Osteocyte (in vitro differentiated cells): ENCODE results near the gene IL36RN. TPM values are rescaled to one million over a fixed set of nuclear protein-coding genes. Genes with fewer than 3 reads are reported as not detected.

Experiments
- DNase-seq: peaks from one replicate; pipeline ENCODE4 v3.0.0; 2021; ENCODE audit warnings: mixed read lengths; ENCODE audit not compliant: unreplicated experiment; ENCODE audit errors: extremely low spot score
- H3K27ac Mint-ChIP-seq: one replicate; pipeline ENCODE4 v1.8.0; 2021; ENCODE audit warnings: mild to moderate bottlenecking, mixed read lengths; ENCODE audit not compliant: unreplicated experiment
- H3K27me3 Mint-ChIP-seq: one replicate; pipeline ENCODE4 v1.8.0; 2021; ENCODE audit warnings: mixed read lengths; ENCODE audit not compliant: unreplicated experiment
- H3K36me3 Mint-ChIP-seq: one replicate; pipeline ENCODE4 v1.8.0; 2021; ENCODE audit warnings: mixed read lengths; ENCODE audit not compliant: unreplicated experiment
- H3K4me1 Mint-ChIP-seq: one replicate; pipeline ENCODE4 v1.8.0; 2021; ENCODE audit warnings: mixed read lengths; ENCODE audit not compliant: unreplicated experiment
- H3K4me3 Mint-ChIP-seq: one replicate; pipeline ENCODE4 v1.8.0; 2021; ENCODE audit warnings: mild to moderate bottlenecking, moderate library complexity, mixed read lengths; ENCODE audit not compliant: unreplicated experiment
- H3K9me3 Mint-ChIP-seq: one replicate; pipeline ENCODE4 v1.8.0; 2021; ENCODE audit warnings: mixed read lengths; ENCODE audit not compliant: unreplicated experiment
- CTCF ChIP-seq: fragments of 200-600 bp; sonication (generic); IDR thresholded peaks from 2 replicates; pipeline ENCODE4 v1.5.0; 2021; ENCODE audit warnings: antibody characterized with exemption, mild to moderate bottlenecking, moderate library complexity
- total RNA-seq: library from RNA; stranded (reverse); gene quantifications from 2 replicates; pipeline ENCODE4 v1.2.1, GENCODE V29; 2021

IL36RN gene
- total RNA-seq, 1 donor from 2014 or later = not detected

DNA sequence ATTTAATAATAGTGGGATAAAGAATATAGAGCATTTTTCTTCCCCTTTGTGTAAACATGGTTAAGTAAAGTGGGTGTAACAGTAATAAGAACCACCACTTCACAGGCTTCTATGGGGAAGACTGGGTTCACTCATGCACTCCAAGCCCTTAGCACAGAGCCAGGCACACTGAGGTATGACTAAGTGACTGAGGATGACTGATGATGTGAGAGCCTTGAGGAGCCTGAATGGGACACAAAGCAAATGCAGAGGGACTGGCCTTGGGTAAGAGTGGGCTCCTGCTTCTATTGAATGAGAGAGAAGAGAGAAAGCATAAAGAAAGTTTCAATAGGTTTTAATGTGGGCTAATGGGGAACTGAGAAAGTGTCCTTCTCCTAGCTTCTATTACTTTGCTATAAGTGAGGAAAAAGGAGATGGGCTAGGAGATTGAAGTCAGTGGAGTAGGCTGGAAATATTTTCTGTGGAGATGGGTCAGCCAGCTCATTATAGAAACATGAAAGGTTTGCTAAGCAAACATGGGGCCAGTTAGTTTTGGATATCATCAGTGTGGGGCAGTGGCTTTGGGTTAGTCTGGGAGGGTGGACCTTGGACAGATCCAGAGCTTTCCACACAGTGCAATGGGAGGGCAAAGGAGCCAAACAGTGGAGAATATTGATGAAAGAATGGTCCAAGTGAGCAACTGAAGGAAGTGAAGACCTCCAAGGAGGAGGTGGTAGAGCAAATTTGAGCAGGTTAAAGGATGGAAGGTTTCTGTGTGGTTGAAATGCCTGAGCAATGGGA is 29.4 kb downstream of the IL36RN start:
- Mint-ChIP-seq H3K4me3 (no peak overlapping the region), H3K4me1 (no peaks in the 10 kb centered on the region), H3K27ac (no peak overlapping the region), H3K9me3 (no peaks in the 10 kb centered on the region), H3K27me3 (peaks cover 27% of the 10 kb centered on the region), H3K36me3 (no peaks in the 10 kb centered on the region)
- no peak for TF ChIP-seq CTCF
- no peak for DNase-seq

- Mint-ChIP-seq H3K4me3 (no peak overlapping the region), H3K4me1 (no peaks in the 10 kb centered on the region), H3K27ac (no peak overlapping the region), H3K27me3 (peaks cover 17% of the 10 kb centered on the region), H3K36me3 (no peaks in the 10 kb centered on the region), H3K9me3 (no peaks in the 10 kb centered on the region)
- DNase-seq = no peak
- TF ChIP-seq CTCF = no peak
Measured at GRCh38 chr2:113089916-113090315, 30.9 kb downstream of the IL36RN start.

- H3K27ac Mint-ChIP-seq = no peak overlapping the region
- no peak for DNase-seq
- no peak for TF ChIP-seq CTCF
- peaks cover 14% of the 10 kb centered on the region for H3K27me3 Mint-ChIP-seq
- no peaks in the 10 kb centered on the region for H3K4me1 Mint-ChIP-seq
- no peaks in the 10 kb centered on the region for H3K36me3 Mint-ChIP-seq
- no peaks in the 10 kb centered on the region for H3K9me3 Mint-ChIP-seq
- no peak overlapping the region for H3K4me3 Mint-ChIP-seq
Measured at GRCh38 chr2:113091231-113091896, 32.4 kb downstream of the IL36RN start.

DNA sequence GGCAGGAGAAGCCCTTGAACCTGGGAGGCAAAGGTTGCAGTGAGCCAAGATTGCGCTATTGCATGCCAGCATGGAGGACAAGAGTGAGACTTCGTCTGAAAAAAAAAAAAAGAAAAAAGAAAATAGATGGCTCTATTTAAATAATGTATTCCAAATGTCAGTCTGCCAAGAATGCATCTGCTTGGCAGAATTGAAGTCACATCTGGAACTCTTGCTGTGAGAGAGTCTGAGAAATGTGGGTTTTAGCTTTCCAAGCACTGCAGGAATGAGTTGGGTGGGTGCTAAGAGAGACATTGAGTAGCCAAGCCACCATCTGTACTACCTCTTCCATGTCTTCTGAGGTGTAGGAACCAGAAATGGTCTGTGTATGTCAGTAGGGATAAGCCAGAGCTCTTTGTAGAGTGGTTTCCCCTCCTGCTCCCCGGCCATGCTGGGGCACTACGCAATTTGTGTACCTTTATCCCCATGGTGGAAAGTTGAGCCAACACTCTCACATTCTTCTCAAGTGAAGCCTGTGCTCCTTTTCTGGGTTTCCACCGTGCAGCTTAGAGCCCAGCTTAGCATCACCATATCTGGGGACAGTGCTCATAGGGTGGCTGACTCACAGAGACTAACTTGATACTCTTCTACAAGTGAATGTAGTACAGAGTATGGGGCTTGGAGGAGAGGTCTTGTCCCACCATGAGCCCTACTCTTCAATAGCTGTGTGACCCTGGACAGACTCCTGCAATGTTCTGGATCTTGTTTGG is 34.0 kb downstream of the IL36RN start:
- H3K27ac Mint-ChIP-seq = no peak overlapping the region
- no peak for DNase-seq

More for the DNA sequence above, 34.0 kb downstream of the IL36RN start:
- no peaks in the 10 kb centered on the region for H3K36me3 Mint-ChIP-seq
- H3K4me3 Mint-ChIP-seq = no peak overlapping the region
- peaks cover 9% of the 10 kb centered on the region for H3K9me3 Mint-ChIP-seq
- no peak for TF ChIP-seq CTCF
- peaks cover 8% of the 10 kb centered on the region for H3K27me3 Mint-ChIP-seq
- H3K4me1 Mint-ChIP-seq = no peaks in the 10 kb centered on the region
